Fibroblast of mammary gland (primary cell): Measurements from ENCODE around the gene FANCC.

Experiments used
- DNase-seq: peaks from one replicate; pipeline ENCODE4 v3.0.0-alpha.2; 2010; ENCODE audit warnings: low read depth
- H3K4me3 ChIP-seq: 2 replicates; pipeline ENCODE4 v1.5.1; 2011; ENCODE audit warnings: low read depth, mild to moderate bottlenecking, low read length, moderate library complexity; ENCODE audit not compliant: control insufficient read depth
- TF ChIP-seq, protein P1 (sequence below): conservative IDR thresholded peaks from 2 replicates; pipeline ENCODE4 v1.5.1; 2011; ENCODE audit warnings: low read depth, low read length, inconsistent platforms; ENCODE audit not compliant: control insufficient read depth, insufficient read depth

The FANCC gene

GRCh38 chr9:95090023-95090791 lies 227.3 kb downstream of the FANCC start:
- TF ChIP-seq, protein P1, sequence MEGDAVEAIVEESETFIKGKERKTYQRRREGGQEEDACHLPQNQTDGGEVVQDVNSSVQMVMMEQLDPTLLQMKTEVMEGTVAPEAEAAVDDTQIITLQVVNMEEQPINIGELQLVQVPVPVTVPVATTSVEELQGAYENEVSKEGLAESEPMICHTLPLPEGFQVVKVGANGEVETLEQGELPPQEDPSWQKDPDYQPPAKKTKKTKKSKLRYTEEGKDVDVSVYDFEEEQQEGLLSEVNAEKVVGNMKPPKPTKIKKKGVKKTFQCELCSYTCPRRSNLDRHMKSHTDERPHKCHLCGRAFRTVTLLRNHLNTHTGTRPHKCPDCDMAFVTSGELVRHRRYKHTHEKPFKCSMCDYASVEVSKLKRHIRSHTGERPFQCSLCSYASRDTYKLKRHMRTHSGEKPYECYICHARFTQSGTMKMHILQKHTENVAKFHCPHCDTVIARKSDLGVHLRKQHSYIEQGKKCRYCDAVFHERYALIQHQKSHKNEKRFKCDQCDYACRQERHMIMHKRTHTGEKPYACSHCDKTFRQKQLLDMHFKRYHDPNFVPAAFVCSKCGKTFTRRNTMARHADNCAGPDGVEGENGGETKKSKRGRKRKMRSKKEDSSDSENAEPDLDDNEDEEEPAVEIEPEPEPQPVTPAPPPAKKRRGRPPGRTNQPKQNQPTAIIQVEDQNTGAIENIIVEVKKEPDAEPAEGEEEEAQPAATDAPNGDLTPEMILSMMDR = no peak
- H3K4me3 ChIP-seq = no peak overlapping the region
- DNase-seq = no peak

DNA sequence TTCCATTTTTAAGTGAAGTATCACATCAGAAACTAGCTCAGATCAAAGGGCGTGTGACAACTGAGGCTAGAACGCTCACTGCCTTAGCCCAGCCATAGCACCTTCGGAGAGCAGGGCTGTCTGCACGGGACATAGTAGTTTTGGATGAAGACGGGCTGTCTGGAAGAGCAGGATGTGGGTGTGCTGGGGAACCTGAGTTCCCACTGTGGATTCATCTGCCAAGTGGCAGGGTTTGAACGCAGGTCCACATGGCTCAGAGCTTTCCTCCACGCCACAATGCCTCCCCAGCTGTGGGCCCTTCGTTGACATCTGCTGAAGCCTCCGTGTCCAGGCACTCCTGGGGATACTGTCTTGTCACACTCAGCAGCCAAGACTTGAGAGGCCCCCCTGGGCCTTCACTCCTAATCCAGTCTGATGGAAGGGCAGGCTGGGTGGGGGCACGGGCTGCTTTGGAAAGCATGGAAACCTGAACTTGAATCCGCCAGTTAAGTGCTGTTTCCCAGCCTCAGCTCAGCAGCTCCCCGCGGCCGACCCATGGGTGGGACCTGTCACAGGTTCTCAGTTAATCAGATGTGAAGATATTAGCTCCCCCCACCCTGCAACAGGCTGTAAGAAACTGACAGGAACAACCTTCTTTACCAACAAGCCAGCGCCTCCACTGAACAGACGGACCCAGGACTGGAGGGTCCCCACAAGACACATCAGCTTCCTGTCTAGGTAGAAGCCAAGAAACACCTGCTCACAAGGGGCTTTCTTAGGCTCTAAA lies 228.1 kb downstream of the FANCC start:
- no peak overlapping the region for H3K4me3 ChIP-seq
- TF ChIP-seq, protein P1 = no peak
- no peak for DNase-seq

DNA sequence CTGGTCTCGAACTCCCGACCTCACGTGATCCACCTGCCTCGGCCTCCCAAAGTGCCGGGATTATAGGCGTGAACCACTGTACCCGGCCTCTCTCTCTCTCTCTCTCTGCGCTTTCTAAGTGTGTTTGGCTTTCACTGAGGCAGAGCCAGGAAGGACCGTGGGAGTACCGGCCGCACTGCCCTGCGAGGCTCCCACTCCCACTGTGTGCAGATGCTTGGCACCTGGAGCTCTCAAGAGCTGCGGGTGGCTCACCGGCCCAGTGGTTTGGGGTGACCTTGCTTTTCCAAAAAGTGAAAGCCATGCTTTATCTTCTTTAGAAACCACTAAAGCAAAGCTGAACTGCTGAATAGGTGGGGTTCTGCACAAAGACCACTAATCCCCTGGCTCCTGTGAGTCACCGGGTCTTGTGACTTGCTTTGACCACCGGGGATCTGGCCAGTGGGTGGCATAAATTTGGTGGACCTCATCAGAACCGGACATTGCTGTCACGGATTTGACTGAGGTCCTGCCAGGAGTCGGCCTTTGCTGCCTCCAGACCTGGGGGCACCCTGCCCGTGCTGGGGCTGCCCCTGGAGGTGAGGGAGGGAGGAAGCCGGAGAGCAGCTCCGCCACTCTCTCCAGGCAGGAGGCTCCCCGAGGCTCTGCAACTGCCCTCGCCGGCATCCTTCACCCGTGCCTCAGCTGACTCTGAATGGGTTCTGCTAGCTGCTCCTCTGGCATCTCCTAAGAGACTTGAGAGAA lies 228.9 kb downstream of the FANCC start:
- no peak overlapping the region for H3K4me3 ChIP-seq
- peak; percentile 35 for DNase-seq
- TF ChIP-seq, protein P1 = no peak

DNA sequence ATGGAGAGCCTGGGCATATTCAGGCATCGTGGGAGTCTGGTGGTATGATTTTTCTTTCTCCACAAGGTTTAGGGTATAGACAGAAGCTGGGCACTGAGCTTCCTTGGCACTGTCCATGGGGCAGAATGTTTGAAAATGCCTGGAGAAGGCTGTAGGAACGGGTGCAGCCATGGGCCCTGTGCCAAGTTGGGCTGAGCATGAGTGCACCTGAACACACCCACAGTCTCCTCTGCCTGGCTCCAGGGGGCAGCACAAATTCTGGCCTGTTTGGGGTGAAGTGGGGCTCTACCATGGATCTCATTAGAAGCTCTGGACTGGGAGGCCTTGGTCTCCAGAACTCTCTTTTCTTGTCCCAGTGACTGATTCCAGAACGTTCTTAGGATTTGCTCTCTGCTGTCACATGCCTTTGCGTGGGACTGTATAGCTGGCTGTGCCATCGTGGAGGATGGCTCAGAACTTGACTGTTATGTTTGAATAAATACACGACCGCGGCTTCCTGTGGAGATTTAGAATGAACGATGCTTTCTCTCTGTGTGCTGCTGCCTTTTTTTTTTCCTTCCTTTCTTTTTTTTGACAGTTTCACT lies 229.8 kb downstream of the FANCC start:
- DNase-seq = no peak
- H3K4me3 ChIP-seq = no peak overlapping the region
- TF ChIP-seq, protein P1 = peak; percentile 9

DNA sequence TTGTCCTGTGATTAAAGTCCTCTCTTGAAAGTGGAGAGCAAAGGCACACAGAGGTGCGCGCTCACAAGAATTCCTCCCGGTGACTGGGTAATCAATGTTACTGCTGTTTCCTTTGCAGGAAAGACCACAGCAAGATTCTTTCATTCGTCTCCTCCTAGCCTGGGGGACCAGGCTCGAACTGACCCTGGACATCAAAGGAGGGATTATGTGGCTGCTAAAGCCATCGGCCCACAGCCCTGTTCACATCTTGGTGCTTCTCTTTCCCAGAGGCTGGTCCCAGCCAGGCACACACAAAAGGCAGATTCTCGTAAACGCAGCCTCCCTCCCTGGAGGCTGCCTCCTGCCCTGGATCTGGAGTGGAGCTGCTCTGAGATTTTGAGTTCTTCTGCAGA lies 230.9 kb downstream of the FANCC start:
- no peak for DNase-seq
- TF ChIP-seq, protein P1 = no peak

GRCh38 chr9:95085861-95086563 lies 231.5 kb downstream of the FANCC start:
- H3K4me3 ChIP-seq = no peak overlapping the region
- no peak for DNase-seq
- TF ChIP-seq, protein P1 = no peak

More for the DNA sequence above, 230.9 kb downstream of the FANCC start:
- H3K4me3 ChIP-seq = no peak overlapping the region
